Colonic mucosa (tissue), 4 donors: ENCODE results near the gene CTBP1. TPM values are rescaled to one million over a fixed set of nuclear protein-coding genes. Genes with fewer than 3 reads are reported as not detected.
A peak's percentile ranks its signal among the peaks of the same experiment; 100 is the strongest.

Experiments
- DNase-seq: peaks from one replicate; pipeline ENCODE4 v3.0.0-alpha.2; 2020
- H3K27ac ChIP-seq: fragments of 200-600 bp; one replicate; pipeline ENCODE4 v1.8.0; 2021
- H3K27me3 ChIP-seq: fragments of 200-600 bp; one replicate; pipeline ENCODE4 v1.8.0; 2021
- H3K36me3 ChIP-seq: fragments of 200-600 bp; one replicate; pipeline ENCODE4 v1.8.0; 2021
- H3K4me1 ChIP-seq: fragments of 200-600 bp; one replicate; pipeline ENCODE4 v1.8.0; 2021; ENCODE audit warnings: mild to moderate bottlenecking
- H3K4me3 ChIP-seq: fragments of 200-600 bp; one replicate; pipeline ENCODE4 v1.8.0; 2021
- H3K9ac ChIP-seq, 2 donors: one replicate each; pipeline ENCODE4 v1.7.0; 2013; ENCODE audit warnings: control low read depth in 2 of 2, low read depth in 2 of 2, low read length in 2 of 2
- H3K9me3 ChIP-seq: fragments of 200-600 bp; one replicate; pipeline ENCODE4 v1.8.0; 2021
- CTCF ChIP-seq: fragments of 200-600 bp; IDR thresholded peaks from one replicate; pipeline ENCODE4 v1.8.0; 2022; ENCODE audit warnings: antibody characterized with exemption, mild to moderate bottlenecking
- intact Hi-C: fragments of 100-400 bp; cut with DNase I; formaldehyde crosslinking; loops from one replicate; pipeline ENCODE4 v1.14.1; 2022
- total RNA-seq, 2 donors: library from RNA; stranded (reverse); fragmentation: NEBNext Ultra II Directional in 1 of 2; extraction: Animal tissue kit (Norgen Biotek cat#: 25700) in 1 of 2; gene quantifications; one replicate each; pipeline ENCODE4 v1.2.1, GENCODE V29; 2021
- donor health status: healthy.
- donor health status: DM: no; HTN: no; CAD: no.
- donor health status: DM: no; HTN: no; CAD: no.

CTBP1 gene
- total RNA-seq, 2 donors from 2014 or later = 137 to 200 TPM

GRCh38 chr4:1178300-1179088 lies 70.4 kb downstream of the CTBP1 start:
- H3K27ac ChIP-seq = no peak overlapping the region
- no peak for DNase-seq

GRCh38 chr4:1177274-1178141 lies 71.4 kb downstream of the CTBP1 start:
- Histone ChIP-seq H3K9ac (no peak overlapping the region), H3K27ac (no peak overlapping the region), H3K27me3 (peaks cover 10% of the 10 kb centered on the region), H3K9me3 (no peaks in the 10 kb centered on the region), H3K4me1 (peaks cover under 1% of the 10 kb centered on the region), H3K36me3 (no peaks in the 10 kb centered on the region), H3K4me3 (no peak overlapping the region)
- no peak for TF ChIP-seq CTCF
- intact Hi-C loops = no loop called here
- DNase-seq = peak; percentile 54

More at GRCh38 chr4:1178300-1179088, 70.4 kb downstream of the CTBP1 start:
- Histone ChIP-seq H3K36me3 (no peaks in the 10 kb centered on the region), H3K9ac (no peak overlapping the region), H3K27me3 (peaks cover 3% of the 10 kb centered on the region), H3K9me3 (no peaks in the 10 kb centered on the region), H3K4me3 (no peak overlapping the region), H3K4me1 (no peaks in the 10 kb centered on the region)
- intact Hi-C loops = no loop called here
- no peak for TF ChIP-seq CTCF

GRCh38 chr4:1176398-1177273 lies 72.3 kb downstream of the CTBP1 start:
- Histone ChIP-seq H3K4me3 (no peak overlapping the region), H3K36me3 (no peaks in the 10 kb centered on the region), H3K9ac (no peak overlapping the region), H3K9me3 (no peaks in the 10 kb centered on the region), H3K4me1 (peaks cover 8% of the 10 kb centered on the region), H3K27ac (no peak overlapping the region), H3K27me3 (peaks cover 18% of the 10 kb centered on the region)
- no peak for TF ChIP-seq CTCF
- no peak for DNase-seq
- intact Hi-C loops = no loop called here

GRCh38 chr4:1175635-1176229 lies 73.2 kb downstream of the CTBP1 start:
- H3K27me3 ChIP-seq = peaks cover 27% of the 10 kb centered on the region
- H3K36me3 ChIP-seq = no peaks in the 10 kb centered on the region
- H3K27ac ChIP-seq = no peak overlapping the region
- no peak for TF ChIP-seq CTCF
- H3K9ac ChIP-seq = no peak overlapping the region
- intact Hi-C loops = no loop called here
- no peak for DNase-seq
- no peak overlapping the region for H3K4me3 ChIP-seq
- peaks cover 17% of the 10 kb centered on the region for H3K4me1 ChIP-seq
- no peaks in the 10 kb centered on the region for H3K9me3 ChIP-seq
